ENCODE results near the gene ANKRD34C.

GRCh38 chr15:79314186-79314585 is 31.7 kb downstream of the ANKRD34C start:
- TF ChIP-seq CTCF (IDR thresholded peaks at IDR 0.05) = no peak
- no peak for TF ChIP-seq POLR2A (IDR thresholded peaks at IDR 0.05)
